ENCODE data around the gene SETD3. TPM values are rescaled to one million over a fixed set of nuclear protein-coding genes. Genes with fewer than 3 reads are reported as not detected.

SETD3 gene
- total RNA-seq, 4 donors from 2014 or later, result 135 to 170 (median 148) TPM

GRCh38 chr14:99522457-99522891, 41.8 kb upstream of the SETD3 start:
- Histone ChIP-seq H3K4me1 (peaks cover 52 to 82% (median 65%) of the 10 kb centered on the region in 4 donors), H3K9me3 (no peaks in the 10 kb centered on the region)

GRCh38 chr14:99522025-99522401, 41.4 kb upstream of the SETD3 start:
- intact Hi-C loops (cut with DNase I), result no loop called here
- H3K4me1 ChIP-seq, result peaks cover 52 to 82% (median 66%) of the 10 kb centered on the region in 4 donors

More at GRCh38 chr14:99522457-99522891, 41.8 kb upstream of the SETD3 start:
- TF ChIP-seq, protein P1, sequence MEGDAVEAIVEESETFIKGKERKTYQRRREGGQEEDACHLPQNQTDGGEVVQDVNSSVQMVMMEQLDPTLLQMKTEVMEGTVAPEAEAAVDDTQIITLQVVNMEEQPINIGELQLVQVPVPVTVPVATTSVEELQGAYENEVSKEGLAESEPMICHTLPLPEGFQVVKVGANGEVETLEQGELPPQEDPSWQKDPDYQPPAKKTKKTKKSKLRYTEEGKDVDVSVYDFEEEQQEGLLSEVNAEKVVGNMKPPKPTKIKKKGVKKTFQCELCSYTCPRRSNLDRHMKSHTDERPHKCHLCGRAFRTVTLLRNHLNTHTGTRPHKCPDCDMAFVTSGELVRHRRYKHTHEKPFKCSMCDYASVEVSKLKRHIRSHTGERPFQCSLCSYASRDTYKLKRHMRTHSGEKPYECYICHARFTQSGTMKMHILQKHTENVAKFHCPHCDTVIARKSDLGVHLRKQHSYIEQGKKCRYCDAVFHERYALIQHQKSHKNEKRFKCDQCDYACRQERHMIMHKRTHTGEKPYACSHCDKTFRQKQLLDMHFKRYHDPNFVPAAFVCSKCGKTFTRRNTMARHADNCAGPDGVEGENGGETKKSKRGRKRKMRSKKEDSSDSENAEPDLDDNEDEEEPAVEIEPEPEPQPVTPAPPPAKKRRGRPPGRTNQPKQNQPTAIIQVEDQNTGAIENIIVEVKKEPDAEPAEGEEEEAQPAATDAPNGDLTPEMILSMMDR (IDR thresholded peaks at IDR 0.05), result no peak
- no peak for TF ChIP-seq EP300 (IDR thresholded peaks at IDR 0.05)
- TF ChIP-seq POLR2AphosphoS5 (IDR thresholded peaks at IDR 0.05), result peak in 1 of 2 donors; percentile 22
- intact Hi-C loops (cut with DNase I), result no loop called here
- H3K36me3 ChIP-seq, result peaks cover 0 to 6% (median 0%) of the 10 kb centered on the region in 4 donors
- peak overlapping the region in 1 of 4 donors; percentile 16 for H3K4me3 ChIP-seq
- no peaks in the 10 kb centered on the region for H3K27me3 ChIP-seq
- WGBS, result 6% methylated on average over 4 of the region's 12 CpGs
- H3K27ac ChIP-seq (replicated peaks in 1 of 4), result peak overlapping the region; percentile 77 to 84 (median 83)
- DNase-seq (ENCODE audit: extremely low spot score), result no peak

DNA sequence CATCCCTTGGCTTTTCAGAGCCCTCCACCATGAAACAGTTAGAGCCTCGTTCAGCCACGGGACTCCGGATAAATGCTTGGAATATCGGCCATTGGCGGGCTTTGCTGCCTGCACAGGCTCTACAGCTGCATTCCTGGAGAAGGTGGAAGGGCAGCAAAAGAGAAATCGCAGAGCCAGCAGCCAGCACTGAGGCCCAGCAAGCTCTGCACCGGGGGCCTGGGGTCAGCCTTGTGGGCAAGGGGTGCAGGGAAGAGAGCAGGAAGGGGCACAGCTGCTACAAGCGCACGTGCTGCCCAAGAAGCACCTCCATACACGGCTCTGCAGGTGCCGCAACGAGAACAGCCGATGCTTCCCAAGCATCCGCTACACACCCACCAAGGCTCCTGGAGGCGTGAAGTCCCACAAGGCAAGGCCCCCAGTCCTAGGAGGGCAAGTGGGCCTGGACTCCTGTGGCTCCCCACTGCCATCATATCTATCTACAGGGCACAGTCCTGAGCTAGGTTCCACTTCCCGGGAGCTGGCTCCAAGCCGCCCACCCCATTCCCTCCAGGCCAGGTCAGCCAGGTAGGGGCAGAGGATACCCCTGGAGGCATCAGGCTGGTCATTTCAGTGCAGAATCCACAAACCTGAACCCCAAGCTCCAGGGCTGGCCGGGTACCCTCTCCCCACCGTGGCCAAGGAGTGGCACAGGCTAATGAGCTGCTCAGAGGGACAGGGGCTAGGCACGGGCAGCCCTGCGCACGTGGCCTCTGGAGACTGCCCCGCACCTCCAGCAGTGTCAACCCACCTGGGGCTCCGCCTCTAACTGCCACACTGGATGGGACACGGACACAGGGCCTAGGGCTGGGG, 40.7 kb upstream of the SETD3 start:
- TF ChIP-seq EP300 (IDR thresholded peaks at IDR 0.05) (no peak), POLR2AphosphoS5 (IDR thresholded peaks at IDR 0.05) (no peak), POLR2A (IDR thresholded peaks at IDR 0.05; ENCODE audit: low read depth) (no peak)
- TF ChIP-seq, protein P1 (IDR thresholded peaks at IDR 0.05), result no peak
- peaks cover 0 to 8% (median 2%) of the 10 kb centered on the region in 4 donors for H3K36me3 ChIP-seq
- WGBS, result 74% methylated on average over 9 of the region's 25 CpGs
- intact Hi-C loops (cut with DNase I), result no loop called here
- no peak for DNase-seq (ENCODE audit: extremely low spot score)
- H3K4me1 ChIP-seq, result peaks cover 50 to 82% (median 65%) of the 10 kb centered on the region in 4 donors
- H3K4me3 ChIP-seq, result no peak overlapping the region
- peak overlapping the region; percentile 36 to 84 (median 83) for H3K27ac ChIP-seq (replicated peaks in 1 of 4)
- H3K27me3 ChIP-seq, result no peaks in the 10 kb centered on the region
- H3K9me3 ChIP-seq, result no peaks in the 10 kb centered on the region

More at GRCh38 chr14:99522025-99522401, 41.4 kb upstream of the SETD3 start:
- Histone ChIP-seq H3K36me3 (peaks cover 0 to 6% (median 0%) of the 10 kb centered on the region in 4 donors), H3K9me3 (no peaks in the 10 kb centered on the region), H3K27ac (replicated peaks in 1 of 4) (peak overlapping the region; percentile 36 to 84 (median 83)), H3K27me3 (no peaks in the 10 kb centered on the region), H3K4me3 (no peak overlapping the region)
- TF ChIP-seq, protein P1 (IDR thresholded peaks at IDR 0.05), result no peak
- TF ChIP-seq POLR2A (IDR thresholded peaks at IDR 0.05; ENCODE audit: low read depth) (no peak), EP300 (IDR thresholded peaks at IDR 0.05) (no peak), POLR2AphosphoS5 (IDR thresholded peaks at IDR 0.05) (no peak)
- WGBS, result 78% methylated on average over 15 of the region's 18 CpGs
- DNase-seq (ENCODE audit: extremely low spot score), result no peak

GRCh38 chr14:99520571-99521081, 40.0 kb upstream of the SETD3 start:
- Histone ChIP-seq H3K4me3 (no peak overlapping the region), H3K4me1 (peaks cover 44 to 77% (median 57%) of the 10 kb centered on the region in 4 donors), H3K27ac (replicated peaks in 1 of 4) (peak overlapping the region in 2 of 4 donors; percentile 10 to 82), H3K9me3 (no peaks in the 10 kb centered on the region), H3K36me3 (peaks cover 0 to 13% (median 6%) of the 10 kb centered on the region in 4 donors), H3K27me3 (no peaks in the 10 kb centered on the region)
- TF ChIP-seq, protein P1 (IDR thresholded peaks at IDR 0.05), result no peak
- no peak for TF ChIP-seq POLR2A (IDR thresholded peaks at IDR 0.05; ENCODE audit: low read depth)
- no peak for TF ChIP-seq POLR2AphosphoS5 (IDR thresholded peaks at IDR 0.05)
- no peak for TF ChIP-seq EP300 (IDR thresholded peaks at IDR 0.05)
- intact Hi-C loops (cut with DNase I), result no loop called here
- WGBS, result 92% methylated on average over 9 of the region's 11 CpGs
- DNase-seq (ENCODE audit: extremely low spot score), result no peak
